CD4-positive, alpha-beta T cell (primary cell): Measurements from ENCODE around the gene LRRC2. TPM values are rescaled to one million over a fixed set of nuclear protein-coding genes. Genes with fewer than 3 reads are reported as not detected.

Experiments used
- ATAC-seq: fragments of 200-7000 bp; cut with Tn5 transposase; one replicate; pipeline ENCODE4 v1.10.0; 2022; ENCODE audit warnings: mild to moderate bottlenecking; ENCODE audit not compliant: poor library complexity
- CTCF ChIA-PET: fragments of 350-600 bp; sonication (Branson Sonifier 250); formaldehyde crosslinking; loops from one replicate; lab custom pipeline; 2021; ENCODE audit warnings: antibody characterized with exemption, inconsistent platforms; lab: Charles Lee
- POLR2A ChIA-PET: fragments of 350-600 bp; sonication (Branson Sonifier 250); formaldehyde crosslinking; loops from one replicate; lab custom pipeline; 2021; ENCODE audit warnings: antibody characterized with exemption, inconsistent platforms; lab: Charles Lee
- DNase-seq, 14 experiments: peaks; one replicate each; pipeline ENCODE4 v3.0.0-alpha.2; 2013 to 2020; ENCODE audit warnings: mixed read lengths in 2 of 14
- H3K27ac ChIP-seq, 2 donors: one replicate each; pipeline versions ENCODE4 v1.5.1 to v1.7.0; 2013; ENCODE audit warnings: low read length in 2 of 2, low read depth in 1 of 2, mild to moderate bottlenecking in 1 of 2
- H3K27me3 ChIP-seq, 2 experiments: 1 replicate in 1 of 2; 2 replicates in 1 of 2; pipeline versions ENCODE4 v1.6.1 to v1.7.0; 2013; ENCODE audit warnings: low read length in 2 of 2, control low read depth in 1 of 2, mild to moderate bottlenecking in 1 of 2, moderate library complexity in 1 of 2; ENCODE audit not compliant: insufficient read depth in 2 of 2, control insufficient read depth in 1 of 2
- H3K36me3 ChIP-seq: one replicate; pipeline ENCODE4 v1.6.1; 2013; ENCODE audit warnings: low read length, control low read depth; ENCODE audit not compliant: insufficient read depth
- H3K4me1 ChIP-seq: one replicate; pipeline ENCODE4 v1.6.1; 2013; ENCODE audit warnings: low read length, control low read depth; ENCODE audit not compliant: insufficient read depth
- H3K4me3 ChIP-seq: one replicate; pipeline ENCODE4 v1.5.1; 2013; ENCODE audit warnings: mild to moderate bottlenecking, low read length, moderate library complexity
- H3K9me3 ChIP-seq, 2 experiments: 1 replicate in 1 of 2; 2 replicates in 1 of 2; pipeline versions ENCODE4 v1.6.1 to v1.7.0; 2013; ENCODE audit warnings: low read length in 2 of 2, mild to moderate bottlenecking in 2 of 2, control low read depth in 1 of 2, moderate library complexity in 1 of 2; ENCODE audit not compliant: control insufficient read depth in 1 of 2, insufficient read depth in 1 of 2
- H3K27ac Mint-ChIP-seq: one replicate; pipeline ENCODE4 v1.8.0; 2020; ENCODE audit warnings: mixed read lengths
- H3K27me3 Mint-ChIP-seq: one replicate; pipeline ENCODE4 v1.8.0; 2021; ENCODE audit warnings: mixed read lengths
- H3K36me3 Mint-ChIP-seq: one replicate; pipeline ENCODE4 v1.8.0; 2021; ENCODE audit warnings: low read depth, mixed read lengths
- H3K4me1 Mint-ChIP-seq: one replicate; pipeline ENCODE4 v1.8.0; 2021; ENCODE audit warnings: low read depth, mixed read lengths
- H3K4me3 Mint-ChIP-seq: one replicate; pipeline ENCODE4 v1.8.0; 2020; ENCODE audit warnings: mild to moderate bottlenecking, mixed read lengths
- H3K9me3 Mint-ChIP-seq: one replicate; pipeline ENCODE4 v1.8.0; 2020; ENCODE audit warnings: mixed read lengths
- CTCF ChIP-seq: fragments of 200-600 bp; IDR thresholded peaks from one replicate; pipeline ENCODE4 v1.8.0; 2022; ENCODE audit warnings: antibody characterized with exemption, mild to moderate bottlenecking
- intact Hi-C, 2 experiments: fragments of 100-400 bp; cut with DNase I in 1 of 2; cut with micrococcal nuclease in 1 of 2; formaldehyde crosslinking; loops; one replicate each; pipeline versions ENCODE4 v1.15.1 to v1.9.0; 2023 to 2025; cut with DNase I, micrococcal nuclease
- total RNA-seq, 174 experiments: library from RNA in 2 of 174; stranded (reverse) in 2 of 174; gene quantifications; one replicate each; pipeline ENCODE4 v1.2.3 and lab custom pipeline; 2021 to 2026

The LRRC2 gene
- total RNA-seq, 2 experiments from 2014 or later: 0.59 to 0.91 TPM

GRCh38 chr3:46559091-46559704 lies 6.9 kb downstream of the LRRC2 start:
- TF ChIP-seq CTCF: no peak
- CTCF ChIA-PET: interaction anchor here (1.4 to 7.6 kb wide), 11 partner anchors 12 to 190 kb away, joined by 3 to 243 read pairs (median 6); partner anchors contain the start of gene RTP3
- Histone ChIP-seq H3K27me3 (no peaks in the 10 kb centered on the region), H3K36me3 (no peaks in the 10 kb centered on the region), H3K4me3 (no peak overlapping the region), H3K27ac (no peak overlapping the region), H3K4me1 (peaks cover 12% of the 10 kb centered on the region), H3K9me3 (no peaks in the 10 kb centered on the region)
- Mint-ChIP-seq H3K36me3 (no peaks in the 10 kb centered on the region), H3K4me1 (peaks cover 13% of the 10 kb centered on the region), H3K27ac (no peak overlapping the region), H3K4me3 (no peak overlapping the region), H3K9me3 (no peaks in the 10 kb centered on the region), H3K27me3 (no peaks in the 10 kb centered on the region)
- DNase-seq (no peak), ATAC-seq (no peak)
- intact Hi-C loops: loop anchor here (2.0 to 5.0 kb wide), 2 partner anchors 62 to 282 kb away; partner anchors contain the start of gene RTP3 (in 2 of the 2)
- POLR2A ChIA-PET: interaction anchor here (1.0 to 2.9 kb wide), 5 partner anchors 10 to 70 kb away, joined by 3 to 29 read pairs (median 5); no protein-coding TSS in a partner anchor

GRCh38 chr3:46558184-46559043 lies 7.7 kb downstream of the LRRC2 start:
- Mint-ChIP-seq H3K27me3 (no peaks in the 10 kb centered on the region), H3K27ac (peak overlapping the region; percentile 54), H3K36me3 (no peaks in the 10 kb centered on the region), H3K9me3 (no peaks in the 10 kb centered on the region), H3K4me1 (peaks cover 13% of the 10 kb centered on the region), H3K4me3 (peak overlapping the region; percentile 76)
- intact Hi-C loops: loop anchor here (1.0 to 5.0 kb wide), 5 partner anchors 19 to 281 kb away; partner anchors contain the start of gene RTP3 (in 2 of the 2)
- Histone ChIP-seq H3K4me3 (peak overlapping the region; percentile 53), H3K36me3 (no peaks in the 10 kb centered on the region), H3K27ac (no peak overlapping the region), H3K9me3 (no peaks in the 10 kb centered on the region), H3K27me3 (no peaks in the 10 kb centered on the region), H3K4me1 (peaks cover 12% of the 10 kb centered on the region)
- POLR2A ChIA-PET: interaction anchor here (1.0 to 2.9 kb wide), 5 partner anchors 10 to 70 kb away, joined by 3 to 29 read pairs (median 5); no protein-coding TSS in a partner anchor
- DNase-seq (peak; percentile 60 to 91 (median 73)), ATAC-seq (peak; percentile 98)
- TF ChIP-seq CTCF: peak; percentile 91
- CTCF ChIA-PET: interaction anchor here (0.8 to 7.6 kb wide), 21 partner anchors 9 to 486 kb away, joined by 3 to 243 read pairs (median 5); partner anchors contain the start of gene RTP3

- peaks cover 13% of the 10 kb centered on the region for H3K4me1 Mint-ChIP-seq
- no peak overlapping the region for H3K4me3 Mint-ChIP-seq
- TF ChIP-seq CTCF: no peak
- H3K27ac Mint-ChIP-seq: peak overlapping the region; percentile 54
- H3K4me3 ChIP-seq: no peak overlapping the region
- intact Hi-C loops: loop anchor here (1.0 to 5.0 kb wide), 5 partner anchors 18 to 280 kb away; partner anchors contain the start of gene RTP3 (in 2 of the 2)
- peaks cover 12% of the 10 kb centered on the region for H3K4me1 ChIP-seq
- H3K9me3 ChIP-seq: no peaks in the 10 kb centered on the region
- ATAC-seq: no peak
- H3K27me3 Mint-ChIP-seq: no peaks in the 10 kb centered on the region
- H3K9me3 Mint-ChIP-seq: no peaks in the 10 kb centered on the region
- H3K36me3 Mint-ChIP-seq: no peaks in the 10 kb centered on the region
- ChIA-PET CTCF (interaction anchor here (0.8 to 7.6 kb wide), 21 partner anchors 9 to 485 kb away, joined by 3 to 243 read pairs (median 5); partner anchors contain the start of gene RTP3), POLR2A (interaction anchor here (1.4 to 2.9 kb wide), 3 partner anchors 9 to 69 kb away, joined by 5 to 29 read pairs (median 24); no protein-coding TSS in a partner anchor)
- H3K27me3 ChIP-seq: no peaks in the 10 kb centered on the region
- no peak overlapping the region for H3K27ac ChIP-seq
- no peaks in the 10 kb centered on the region for H3K36me3 ChIP-seq
- DNase-seq: peak in 1 of 14 experiments; percentile 27
Measured at GRCh38 chr3:46557814-46558183, 8.3 kb downstream of the LRRC2 start.
